AG10803 (cell line): ENCODE results near the gene TAS2R38.
"Not testable (repeated sequence)": the region's sequence is repeated elsewhere in the genome, so short reads cannot be mapped to it uniquely, and the experiment has no call there.

Experiments
- DNase-seq: peaks from one replicate; pipeline ENCODE4 v3.0.0; 2010; ENCODE audit warnings: low read depth
- H3K4me3 ChIP-seq: 2 replicates; pipeline ENCODE4 v1.5.1; 2011; ENCODE audit warnings: mild to moderate bottlenecking, low read length, control low read depth
- CTCF ChIP-seq: conservative IDR thresholded peaks from 2 replicates; pipeline ENCODE4 v1.5.1; 2011; ENCODE audit warnings: mild to moderate bottlenecking, low read length, control low read depth, inconsistent platforms

TAS2R38 gene

GRCh38 chr7:141991140-141991539, 17.6 kb upstream of the TAS2R38 start:
- TF ChIP-seq CTCF, result no peak
- no peak overlapping the region for H3K4me3 ChIP-seq
- no peak for DNase-seq

- no peak for DNase-seq
These were observed 16.6 kb upstream of the TAS2R38 start for GRCh38 chr7:141990011-141990725.

GRCh38 chr7:141987803-141988202, 14.2 kb upstream of the TAS2R38 start:
- not testable (repeated sequence) for H3K4me3 ChIP-seq

More at GRCh38 chr7:141990011-141990725, 16.6 kb upstream of the TAS2R38 start:
- TF ChIP-seq CTCF, result no peak
- H3K4me3 ChIP-seq, result no peak overlapping the region

GRCh38 chr7:141986923-141987322, 13.3 kb upstream of the TAS2R38 start:
- H3K4me3 ChIP-seq, result no peak overlapping the region
- no peak for TF ChIP-seq CTCF
- no peak for DNase-seq

More at GRCh38 chr7:141987803-141988202, 14.2 kb upstream of the TAS2R38 start:
- DNase-seq, result not testable (repeated sequence)

GRCh38 chr7:141985926-141986325, 12.4 kb upstream of the TAS2R38 start:
- not testable (repeated sequence) for DNase-seq, H3K4me3 ChIP-seq

- no peak for DNase-seq
- no peak overlapping the region for H3K4me3 ChIP-seq
- TF ChIP-seq CTCF, result no peak
These were observed 6.0 kb upstream of the TAS2R38 start for GRCh38 chr7:141979568-141979967.

GRCh38 chr7:141978351-141978750, 4.8 kb upstream of the TAS2R38 start:
- no peak for DNase-seq
- no peak for TF ChIP-seq CTCF

GRCh38 chr7:141976524-141977245, 3.1 kb upstream of the TAS2R38 start:
- TF ChIP-seq CTCF, result no peak
- H3K4me3 ChIP-seq, result no peak overlapping the region
- no peak for DNase-seq

More at GRCh38 chr7:141978351-141978750, 4.8 kb upstream of the TAS2R38 start:
- no peak overlapping the region for H3K4me3 ChIP-seq
